Measurements from ENCODE around the gene BCL2L12.

GRCh38 chr19:49616945-49617344, 48.8 kb upstream of the BCL2L12 start:
- TF ChIP-seq EZH2 (IDR thresholded peaks at IDR 0.05) (no peak), FOXP2 (optimal IDR thresholded peaks at IDR 0.05; ENCODE audit: control extremely low read depth, extremely low read length, insufficient read depth) (no peak)

All from SK-N-MC (cell line).